GM12864 (cell line): Measurements from ENCODE around the gene CRTAC1.
A peak's percentile ranks its signal among the peaks of the same experiment; 100 is the strongest.

Experiments
- DNase-seq: peaks from one replicate; pipeline ENCODE4 v3.0.0-alpha.2; 2011; ENCODE audit warnings: low read depth
- H3K4me3 ChIP-seq: 2 replicates; pipeline ENCODE4 v1.5.1; 2011; ENCODE audit warnings: mild to moderate bottlenecking, low read depth, low read length, control low read depth
- TF ChIP-seq, protein P1 (sequence below): IDR thresholded peaks from 2 replicates; pipeline ENCODE4 v1.5.1; 2011; ENCODE audit warnings: low read depth, mild to moderate bottlenecking, moderate library complexity, low read length, control low read depth, inconsistent platforms; ENCODE audit errors: missing control alignments

CRTAC1 gene

GRCh38 chr10:97921581-97922021, 108.8 kb downstream of the CRTAC1 start:
- H3K4me3 ChIP-seq, result no peak overlapping the region
- TF ChIP-seq, protein P1, sequence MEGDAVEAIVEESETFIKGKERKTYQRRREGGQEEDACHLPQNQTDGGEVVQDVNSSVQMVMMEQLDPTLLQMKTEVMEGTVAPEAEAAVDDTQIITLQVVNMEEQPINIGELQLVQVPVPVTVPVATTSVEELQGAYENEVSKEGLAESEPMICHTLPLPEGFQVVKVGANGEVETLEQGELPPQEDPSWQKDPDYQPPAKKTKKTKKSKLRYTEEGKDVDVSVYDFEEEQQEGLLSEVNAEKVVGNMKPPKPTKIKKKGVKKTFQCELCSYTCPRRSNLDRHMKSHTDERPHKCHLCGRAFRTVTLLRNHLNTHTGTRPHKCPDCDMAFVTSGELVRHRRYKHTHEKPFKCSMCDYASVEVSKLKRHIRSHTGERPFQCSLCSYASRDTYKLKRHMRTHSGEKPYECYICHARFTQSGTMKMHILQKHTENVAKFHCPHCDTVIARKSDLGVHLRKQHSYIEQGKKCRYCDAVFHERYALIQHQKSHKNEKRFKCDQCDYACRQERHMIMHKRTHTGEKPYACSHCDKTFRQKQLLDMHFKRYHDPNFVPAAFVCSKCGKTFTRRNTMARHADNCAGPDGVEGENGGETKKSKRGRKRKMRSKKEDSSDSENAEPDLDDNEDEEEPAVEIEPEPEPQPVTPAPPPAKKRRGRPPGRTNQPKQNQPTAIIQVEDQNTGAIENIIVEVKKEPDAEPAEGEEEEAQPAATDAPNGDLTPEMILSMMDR, result no peak
- DNase-seq, result no peak

DNA sequence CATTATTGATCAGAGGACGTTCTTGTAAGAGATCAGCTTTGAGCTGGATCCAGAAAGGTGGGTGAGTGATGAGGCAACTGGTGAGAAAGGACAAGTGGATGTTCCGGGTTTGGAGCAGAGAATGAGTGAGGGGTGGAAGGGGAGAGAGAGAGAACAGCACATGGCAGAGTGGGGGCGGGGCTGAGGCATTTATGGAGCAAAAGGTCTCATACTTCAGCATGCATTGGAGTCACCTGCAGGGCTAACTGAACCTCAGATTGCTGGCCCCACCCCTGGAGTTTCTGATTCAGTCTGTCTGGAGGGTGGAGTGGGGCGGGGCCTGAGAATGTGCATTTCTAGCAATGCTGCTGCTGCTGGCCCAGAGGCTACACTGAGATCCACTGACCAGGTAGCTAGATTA, 109.6 kb downstream of the CRTAC1 start:
- H3K4me3 ChIP-seq, result no peak overlapping the region
- TF ChIP-seq, protein P1, result no peak
- no peak for DNase-seq

GRCh38 chr10:97919012-97919411, 111.4 kb downstream of the CRTAC1 start:
- TF ChIP-seq, protein P1, result no peak
- DNase-seq, result no peak
- H3K4me3 ChIP-seq, result no peak overlapping the region

GRCh38 chr10:97916586-97916985, 113.8 kb downstream of the CRTAC1 start:
- TF ChIP-seq, protein P1, result no peak
- no peak overlapping the region for H3K4me3 ChIP-seq
- no peak for DNase-seq

- TF ChIP-seq, protein P1, result no peak
- no peak for DNase-seq
- no peak overlapping the region for H3K4me3 ChIP-seq
These were observed 114.9 kb downstream of the CRTAC1 start for GRCh38 chr10:97915346-97916131.

DNA sequence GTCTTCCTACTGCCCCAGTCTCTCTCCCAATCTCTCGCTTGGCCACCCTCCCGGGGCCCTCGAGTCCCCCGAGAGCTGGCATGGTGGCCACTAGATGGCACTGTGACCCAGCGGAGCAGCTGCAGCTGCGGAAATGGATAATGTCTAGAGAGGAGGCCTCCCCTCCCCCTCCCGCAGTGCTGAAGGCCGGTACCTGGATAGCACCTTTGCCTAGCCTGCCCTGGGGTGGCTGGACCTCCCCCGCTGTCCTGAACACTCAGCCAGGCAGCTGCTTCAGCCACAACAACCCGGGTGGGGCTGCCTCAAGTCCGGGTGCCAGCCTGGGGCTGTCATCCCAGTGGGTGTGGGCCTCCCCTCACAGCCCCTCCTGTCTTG, 115.6 kb downstream of the CRTAC1 start:
- H3K4me3 ChIP-seq, result no peak overlapping the region
- TF ChIP-seq, protein P1, result peak; percentile 90

More for the DNA sequence above, 115.6 kb downstream of the CRTAC1 start:
- no peak for DNase-seq
